ENCODE results near the gene PEX7. TPM values are rescaled to one million over a fixed set of nuclear protein-coding genes. Genes with fewer than 3 reads are reported as not detected.

Gene PEX7
- total and polyA plus RNA-seq, 8 donors: 2.7 to 38.5 (median 14.6) TPM; not detected in 1

DNA sequence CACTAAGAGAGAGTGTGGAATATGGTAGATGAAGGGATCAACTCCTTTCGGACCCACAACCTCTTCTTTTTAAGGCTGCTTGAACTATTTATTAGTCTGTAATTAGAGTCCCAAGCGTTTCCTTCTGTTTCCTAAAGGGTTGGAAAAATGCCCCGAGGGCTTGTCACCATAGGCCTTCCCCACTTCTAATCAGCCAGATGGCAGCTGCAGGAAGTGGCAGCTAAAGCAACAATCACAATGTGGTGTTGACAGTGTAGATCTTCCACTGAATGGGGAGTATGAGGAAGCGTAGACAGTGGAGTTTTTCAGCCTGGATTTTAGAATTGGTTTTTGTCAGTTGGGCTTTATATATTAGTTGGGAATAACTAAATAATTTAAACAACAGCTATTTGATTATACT is 140.3 kb downstream of the PEX7 start:
- Histone ChIP-seq H3K4me1 (peaks cover 5 to 10% (median 7%) of the 10 kb centered on the region in 4 donors), H3K4me3 (no peak overlapping the region), H3K27ac (peak overlapping the region in 1 of 5 donors; percentile 26), H3K36me3 (no peaks in the 10 kb centered on the region), H3K27me3 (peaks cover 0 to 11% (median 0%) of the 10 kb centered on the region in 3 donors), H3K9me3 (no peaks in the 10 kb centered on the region)
- intact Hi-C loops (cut with DNase I; ENCODE audit: low total_unique reads): no loop called here
- DNase-seq: peak; percentile 65 to 74
- TF ChIP-seq POLR2AphosphoS5 (IDR thresholded peaks at IDR 0.05) (peak in 2 of 3 donors; percentile 59 to 80), POLR2A (IDR thresholded peaks at IDR 0.05) (no peak)
- WGBS, 5 donors: 25 to 33% (median 30%) methylated on average over 4 of the region's 4 CpGs

DNA sequence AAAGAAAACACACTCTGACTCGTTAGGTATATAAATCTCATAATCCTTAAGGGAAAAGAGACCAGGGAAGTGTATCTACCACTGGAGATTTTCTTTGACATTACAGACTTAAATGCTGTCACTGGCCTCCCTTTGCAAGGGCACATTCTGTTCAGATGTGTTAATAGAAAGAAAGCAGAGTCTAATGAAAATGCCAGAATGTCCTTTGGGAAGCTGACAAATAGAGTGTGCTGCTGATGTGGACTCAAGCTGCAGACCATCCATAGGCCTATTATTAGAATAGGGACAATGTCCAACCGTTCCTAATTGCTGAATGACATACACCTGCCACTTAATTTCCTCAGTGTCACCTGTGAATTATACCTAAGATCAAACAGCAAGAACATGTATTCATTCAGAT is 140.9 kb downstream of the PEX7 start:
- Histone ChIP-seq H3K36me3 (no peaks in the 10 kb centered on the region), H3K9me3 (no peaks in the 10 kb centered on the region), H3K4me3 (no peak overlapping the region), H3K27ac (no peak overlapping the region), H3K27me3 (peaks cover 0 to 5% (median 0%) of the 10 kb centered on the region in 3 donors), H3K4me1 (peaks cover 5 to 15% (median 10%) of the 10 kb centered on the region in 4 donors)
- intact Hi-C loops (cut with DNase I; ENCODE audit: low total_unique reads): no loop called here
- no peak for DNase-seq
- TF ChIP-seq POLR2A (IDR thresholded peaks at IDR 0.05): no peak
- TF ChIP-seq, protein P1, sequence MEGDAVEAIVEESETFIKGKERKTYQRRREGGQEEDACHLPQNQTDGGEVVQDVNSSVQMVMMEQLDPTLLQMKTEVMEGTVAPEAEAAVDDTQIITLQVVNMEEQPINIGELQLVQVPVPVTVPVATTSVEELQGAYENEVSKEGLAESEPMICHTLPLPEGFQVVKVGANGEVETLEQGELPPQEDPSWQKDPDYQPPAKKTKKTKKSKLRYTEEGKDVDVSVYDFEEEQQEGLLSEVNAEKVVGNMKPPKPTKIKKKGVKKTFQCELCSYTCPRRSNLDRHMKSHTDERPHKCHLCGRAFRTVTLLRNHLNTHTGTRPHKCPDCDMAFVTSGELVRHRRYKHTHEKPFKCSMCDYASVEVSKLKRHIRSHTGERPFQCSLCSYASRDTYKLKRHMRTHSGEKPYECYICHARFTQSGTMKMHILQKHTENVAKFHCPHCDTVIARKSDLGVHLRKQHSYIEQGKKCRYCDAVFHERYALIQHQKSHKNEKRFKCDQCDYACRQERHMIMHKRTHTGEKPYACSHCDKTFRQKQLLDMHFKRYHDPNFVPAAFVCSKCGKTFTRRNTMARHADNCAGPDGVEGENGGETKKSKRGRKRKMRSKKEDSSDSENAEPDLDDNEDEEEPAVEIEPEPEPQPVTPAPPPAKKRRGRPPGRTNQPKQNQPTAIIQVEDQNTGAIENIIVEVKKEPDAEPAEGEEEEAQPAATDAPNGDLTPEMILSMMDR (IDR thresholded peaks at IDR 0.05): no peak
- no peak for TF ChIP-seq EP300 (IDR thresholded peaks at IDR 0.05)
- no peak for TF ChIP-seq POLR2AphosphoS5 (IDR thresholded peaks at IDR 0.05)
- 53 to 65% (median 58%) methylated on average over 2 of the region's 2 CpGs for WGBS, 5 donors

Small RNA genes within 50 kb of the gene (small RNA-seq; reads per million reads assigned to genes)
- gene RF00019: 0 reads per million in 4 donors
- gene RF00443: 0 reads per million in 4 donors

Other genes starting within 250 kb of the PEX7 start
- 10 to 100 TPM; 23.2 to 40.3 (median 24.5) TPM for gene MAP3K5, start 30.1 kb upstream of the PEX7 start, total RNA-seq
- gene MAP3K5, start 30.1 kb upstream of the PEX7 start, polyA plus RNA-seq: 10 to 100 TPM in 2 of 3 donors, 1 to 10 TPM in 1; 4.9 to 12.5 (median 12.4) TPM
- under 1 TPM in 1 of 5 donors, not detected in 4; 0.18 TPM for gene SLC35D3, start 99.7 kb downstream of the PEX7 start, total RNA-seq
- gene SLC35D3, start 99.7 kb downstream of the PEX7 start, polyA plus RNA-seq: under 1 TPM in 2 of 3 donors, not detected in 1; 0.08 to 0.31 TPM
- gene IL20RA, start 222.4 kb downstream of the PEX7 start, total RNA-seq: 10 to 100 TPM in 2 of 5 donors, 1 to 10 TPM in 2, under 1 TPM in 1; 0.45 to 38.5 (median 5.2) TPM
- 10 to 100 TPM in 1 of 3 donors, 1 to 10 TPM in 2; 6.8 to 13.6 (median 7.1) TPM for gene IL20RA, start 222.4 kb downstream of the PEX7 start, polyA plus RNA-seq

All from stomach (tissue), 9 donors.